ENCODE results near the gene RSAD1.

DNA sequence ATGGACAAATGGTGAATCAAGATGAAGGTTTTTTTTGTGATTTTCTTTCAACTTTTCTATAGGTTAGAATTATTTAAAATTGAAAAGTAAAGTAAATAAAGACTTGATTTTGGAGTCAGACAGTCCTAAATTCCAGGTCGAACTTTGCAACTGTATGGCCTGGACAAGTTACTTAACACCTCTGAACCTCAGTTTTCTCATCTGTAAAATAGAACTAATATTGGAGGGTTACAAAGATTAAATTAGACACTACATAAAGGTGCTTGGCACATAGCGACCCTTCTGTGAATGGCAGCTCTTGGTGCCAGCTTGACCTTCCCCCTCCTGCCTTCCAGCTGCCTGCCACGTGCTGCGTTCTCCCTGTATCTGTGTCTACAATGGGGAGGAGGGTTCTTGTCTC, 3.0 kb downstream of the RSAD1 start:
- TF ChIP-seq ZNF384 (IDR thresholded peaks at IDR 0.05) (no peak), TARDBP (IDR thresholded peaks at IDR 0.05) (no peak), SUZ12 (IDR thresholded peaks at IDR 0.05) (no peak)
